HTERT RPE-1 (cell line): Measurements from ENCODE around the gene BICC1.

Experiments used
- in situ Hi-C: fragments of 300-500 bp; cut with MboI; formaldehyde crosslinking; loops from 4 replicates; pipeline ENCODE4 v1.14.3; 2020; ENCODE audit warnings: low sequenced_read_pairs

The BICC1 gene

DNA sequence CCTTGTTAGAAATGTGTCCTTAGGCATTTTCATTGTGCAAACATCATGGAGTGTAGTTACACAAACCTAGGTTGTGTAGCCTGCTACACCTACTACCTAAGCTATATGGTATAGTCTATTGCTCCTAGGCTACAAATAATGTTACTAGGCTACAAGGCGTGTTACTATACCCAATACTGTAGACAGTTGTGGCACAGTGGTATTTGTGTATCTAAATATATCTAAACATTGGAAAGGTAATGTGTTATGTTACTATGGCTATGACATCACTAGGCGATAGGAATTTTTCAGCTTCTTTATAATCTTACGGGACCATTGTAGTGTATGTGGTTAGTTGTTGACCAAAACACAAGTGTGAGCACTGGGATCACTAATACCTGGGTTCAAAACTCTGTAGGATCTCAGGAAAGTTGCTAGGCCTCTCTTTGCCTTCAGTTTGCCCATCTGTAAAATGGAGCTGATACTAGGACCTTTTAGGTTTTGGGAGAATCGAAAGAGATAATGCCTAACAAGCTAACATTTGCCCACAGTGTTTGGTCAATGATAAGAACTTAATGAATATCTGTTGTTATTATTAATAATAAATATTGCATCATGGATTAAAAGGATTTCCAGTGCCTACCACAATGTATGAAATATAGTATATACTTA is 2.7 kb downstream of the BICC1 start:
- in situ Hi-C loops, result no loop called here

DNA sequence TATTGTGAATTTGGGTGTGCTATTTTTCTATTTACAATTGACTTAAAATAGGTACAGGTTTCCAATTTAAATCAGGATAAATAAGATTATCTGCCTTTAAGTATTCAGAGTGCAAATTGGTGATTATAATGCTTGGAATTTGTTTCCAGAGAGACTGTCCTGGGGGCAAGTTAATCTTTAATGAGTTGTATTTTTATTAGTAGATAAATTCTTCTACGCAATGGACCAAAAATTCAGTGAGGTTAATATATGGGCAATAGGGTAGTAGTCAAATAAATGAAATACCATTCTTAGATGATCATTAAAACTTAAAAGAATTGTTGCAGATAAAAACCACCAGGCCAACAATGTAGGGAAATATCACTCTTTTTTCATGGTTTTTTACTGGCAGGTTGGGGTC is 3.4 kb downstream of the BICC1 start:
- in situ Hi-C loops, result no loop called here

DNA sequence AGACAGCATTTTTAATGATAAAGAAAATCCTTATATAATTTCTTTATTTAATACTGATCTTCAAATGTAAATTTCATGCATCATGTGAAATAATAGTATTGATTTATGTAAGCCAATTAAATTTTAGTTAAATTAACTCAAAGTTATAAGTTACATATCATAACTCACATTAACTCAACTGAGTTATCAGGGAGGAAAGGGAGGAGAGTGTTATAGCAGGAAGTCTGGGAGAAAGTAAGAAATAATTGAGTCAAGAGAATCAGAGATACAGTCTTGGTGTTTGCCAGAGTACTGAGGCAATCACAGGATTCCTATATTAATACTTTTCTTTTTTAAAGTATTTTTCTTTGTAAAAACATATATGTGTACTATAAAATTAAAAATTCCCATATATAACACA is 4.0 kb downstream of the BICC1 start:
- in situ Hi-C loops, result no loop called here

DNA sequence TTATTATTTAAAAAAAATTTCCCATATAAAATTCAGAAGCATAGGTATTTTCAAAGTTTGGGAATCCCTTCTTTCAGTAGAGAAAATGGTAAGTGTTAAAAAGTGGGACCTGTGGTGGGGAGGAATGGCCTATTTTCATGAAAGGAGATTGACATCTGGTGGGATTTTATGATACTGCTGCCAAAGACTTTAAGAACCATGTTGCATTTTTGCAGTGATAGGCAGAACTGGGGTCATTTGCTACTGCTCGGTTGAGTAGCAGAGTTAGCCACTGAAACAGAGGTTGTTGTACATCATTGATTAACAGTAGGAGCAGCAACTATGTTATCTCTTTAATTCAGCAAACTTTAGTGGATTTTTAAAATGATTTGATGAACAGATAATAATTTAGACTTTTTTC is 4.4 kb downstream of the BICC1 start:
- in situ Hi-C loops, result no loop called here

DNA sequence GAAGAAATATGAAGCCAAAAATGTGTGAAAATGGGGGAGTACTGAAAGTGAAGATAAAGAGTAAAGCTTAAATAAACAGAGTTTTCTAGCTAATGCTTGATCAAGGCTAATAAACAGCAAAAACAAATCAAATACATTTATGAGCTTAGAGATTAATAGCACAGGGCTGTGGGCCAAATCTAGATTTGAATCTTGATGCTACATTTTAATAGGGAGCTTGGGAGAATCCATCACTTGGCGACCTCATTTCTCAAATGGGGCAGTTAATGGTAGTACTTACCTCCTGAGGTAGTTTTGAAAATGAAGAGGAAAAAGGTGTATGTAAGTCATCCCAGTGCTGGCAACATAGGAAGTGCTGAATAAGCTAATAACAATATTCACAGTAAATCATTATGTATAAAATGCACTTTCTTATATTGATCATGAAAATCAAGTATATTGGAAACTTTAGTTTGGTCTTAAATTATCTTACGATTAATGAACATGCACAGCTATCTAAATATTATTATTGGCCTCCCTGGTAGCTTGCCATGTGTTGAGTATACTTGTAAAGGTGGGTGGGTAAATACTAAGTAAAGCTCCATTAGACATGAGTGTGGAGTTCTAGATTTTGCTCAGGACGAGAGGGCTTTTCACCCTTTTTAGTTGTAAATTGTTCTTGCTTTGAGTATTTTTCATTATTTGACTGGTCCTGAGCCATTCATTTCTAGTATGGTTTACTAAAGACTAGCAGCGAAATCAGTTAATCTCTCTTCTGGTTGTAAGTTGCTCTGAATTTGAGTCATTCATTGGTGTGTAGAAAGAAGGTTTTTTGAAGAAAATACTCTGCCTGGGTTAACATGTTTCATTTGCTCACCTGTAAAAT is 5.1 kb downstream of the BICC1 start:
- in situ Hi-C loops, result no loop called here

DNA sequence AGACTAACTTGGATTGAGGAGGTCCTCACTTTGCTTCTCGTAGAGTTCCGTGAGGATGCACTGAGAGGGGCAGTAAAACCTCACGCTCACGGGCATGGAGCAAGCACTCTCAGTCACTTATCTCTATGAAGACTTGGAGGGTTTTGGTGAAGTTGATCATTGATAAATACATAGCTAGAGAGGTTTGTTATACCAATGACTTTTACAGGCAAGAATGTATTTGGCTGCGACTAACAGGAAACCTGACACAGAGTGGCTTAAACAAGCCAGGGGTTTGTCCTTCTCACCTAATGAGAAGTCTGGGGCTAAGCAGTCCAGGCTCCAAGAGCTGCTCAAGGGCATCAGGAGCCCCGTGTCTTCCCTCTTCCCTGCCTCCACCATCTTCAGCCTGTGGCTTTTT is 6.1 kb downstream of the BICC1 start:
- in situ Hi-C loops, result no loop called here

DNA sequence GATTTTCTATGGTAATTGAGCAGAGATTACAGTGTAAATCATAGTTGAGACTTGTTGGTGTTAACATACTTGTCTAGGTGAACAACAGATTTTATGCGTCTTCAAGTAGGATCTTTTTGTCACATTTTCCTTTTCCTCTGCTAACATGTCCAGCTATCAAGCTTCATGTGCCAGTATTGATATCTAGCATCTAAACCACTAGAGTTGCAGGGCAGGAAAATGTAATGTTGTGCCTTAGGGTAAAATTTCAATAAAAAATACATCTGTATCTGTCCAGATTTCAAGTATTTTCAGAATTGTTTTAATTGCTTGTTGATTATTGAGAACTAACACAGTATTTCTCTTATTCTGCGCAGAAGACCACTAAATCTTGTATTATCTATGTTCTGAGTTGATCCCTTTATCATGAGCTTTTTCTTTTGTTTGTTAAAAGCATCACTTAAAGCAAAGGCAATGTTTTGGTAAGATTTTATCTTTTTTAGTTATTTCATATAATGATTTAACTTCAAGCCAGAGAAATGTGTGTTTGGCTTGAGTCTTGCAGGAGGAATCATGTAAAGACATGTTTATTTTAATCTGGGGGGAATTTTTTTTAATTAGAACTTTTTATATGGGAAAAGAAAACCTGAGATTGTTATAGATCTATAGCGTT is 16.5 kb downstream of the BICC1 start:
- in situ Hi-C loops, result no loop called here

DNA sequence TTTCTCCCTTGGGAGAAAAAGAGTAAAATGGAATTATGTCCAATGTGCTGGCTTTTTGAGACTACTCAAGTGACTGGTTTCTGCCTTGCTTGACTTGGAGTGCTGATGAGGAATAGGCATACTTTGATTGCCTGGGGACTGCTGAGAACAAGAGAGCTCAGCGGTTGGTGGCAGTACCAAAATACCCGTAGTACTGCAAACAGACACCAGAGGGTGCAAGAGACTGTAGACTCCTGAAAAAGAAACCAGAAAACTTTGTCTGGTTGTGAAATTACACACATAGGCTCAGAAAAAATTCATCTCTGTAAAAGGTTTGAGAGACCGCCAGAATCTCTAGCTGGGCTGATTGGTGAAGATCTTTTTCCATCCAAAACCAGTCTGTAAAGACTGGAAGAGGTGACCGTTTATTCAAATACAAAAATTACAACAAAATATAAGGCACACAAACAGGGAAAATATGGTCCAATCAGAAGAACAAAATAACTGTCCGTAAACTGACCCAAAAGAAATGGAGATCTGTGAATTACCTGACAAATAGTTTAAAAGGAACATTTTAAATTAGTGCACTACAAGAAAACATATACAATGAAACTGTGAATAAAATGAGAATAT is 18.5 kb downstream of the BICC1 start:
- in situ Hi-C loops, result no loop called here

DNA sequence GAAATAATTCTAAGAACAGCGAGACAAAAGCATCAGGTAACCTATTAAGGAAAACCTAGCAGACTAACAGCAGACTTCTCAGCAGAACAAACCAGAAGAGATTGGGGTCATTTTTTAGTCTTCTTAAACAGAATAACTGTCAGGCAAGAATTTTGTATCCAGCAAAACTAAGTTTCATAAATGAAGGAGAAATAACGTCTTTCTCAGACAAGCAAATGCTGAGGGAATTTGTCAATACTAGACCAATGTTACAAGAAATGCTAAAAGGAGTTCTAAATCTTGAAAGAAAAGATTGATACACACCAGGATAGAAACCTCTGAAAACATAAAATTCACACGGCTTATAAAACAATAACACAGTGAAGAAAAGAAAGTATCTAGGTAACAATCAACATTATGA is 22.6 kb downstream of the BICC1 start:
- in situ Hi-C loops, result no loop called here

DNA sequence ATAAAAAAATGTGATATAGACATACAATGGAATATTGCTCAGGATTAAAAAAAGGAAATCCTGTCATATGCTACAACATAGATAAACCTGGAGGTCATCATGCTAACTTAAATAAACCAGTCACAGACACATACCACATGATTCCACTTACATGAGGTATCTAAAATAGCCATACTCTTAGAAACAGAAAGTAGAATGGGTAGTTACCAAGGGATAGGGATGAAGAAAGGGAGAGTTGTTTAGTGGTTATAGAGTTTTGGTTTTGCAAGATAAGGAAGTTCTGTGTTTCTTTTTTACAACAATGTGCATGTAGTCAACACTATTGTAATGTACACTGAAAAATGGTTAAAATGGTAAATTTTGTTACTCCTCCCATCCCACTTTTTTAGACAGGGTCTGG is 30.5 kb downstream of the BICC1 start:
- in situ Hi-C loops, result no loop called here

DNA sequence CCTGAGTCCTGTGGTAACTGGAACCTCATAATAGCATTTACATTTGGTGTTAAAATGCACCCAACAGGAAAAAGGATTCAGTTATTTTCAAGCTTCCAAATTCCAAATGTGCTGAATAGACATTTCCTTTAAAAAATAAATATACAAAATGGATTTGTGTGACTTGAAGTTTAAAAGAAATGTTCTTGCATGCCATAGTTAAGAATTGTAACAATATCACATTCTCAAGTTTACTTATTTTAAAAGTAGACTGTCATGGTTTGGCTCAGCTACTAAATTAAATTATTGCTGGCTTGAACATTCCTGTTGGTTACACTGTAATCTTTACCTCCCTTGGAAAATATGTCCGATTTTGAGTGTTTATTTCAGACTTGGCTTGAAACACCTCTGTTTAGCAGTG is 31.5 kb downstream of the BICC1 start:
- in situ Hi-C loops, result no loop called here

DNA sequence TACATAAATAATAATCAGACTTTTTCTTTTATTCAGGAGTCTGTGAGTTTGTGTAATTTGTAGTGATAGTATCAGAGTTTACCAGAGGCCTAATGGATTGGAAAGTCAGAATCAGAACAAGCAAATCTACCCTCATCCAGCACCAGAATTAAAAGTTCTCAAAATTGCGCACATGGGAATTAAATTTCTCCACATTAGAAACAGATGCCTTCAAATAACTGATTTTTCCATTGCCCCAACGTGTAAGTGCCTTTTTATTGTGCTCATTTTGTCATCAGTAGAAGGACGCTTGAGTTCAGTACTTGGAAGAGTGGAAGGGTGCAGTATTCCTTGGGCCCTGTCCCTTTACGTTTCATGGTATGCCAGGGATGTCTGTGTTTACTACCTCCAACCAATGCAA is 32.8 kb downstream of the BICC1 start:
- in situ Hi-C loops, result no loop called here

DNA sequence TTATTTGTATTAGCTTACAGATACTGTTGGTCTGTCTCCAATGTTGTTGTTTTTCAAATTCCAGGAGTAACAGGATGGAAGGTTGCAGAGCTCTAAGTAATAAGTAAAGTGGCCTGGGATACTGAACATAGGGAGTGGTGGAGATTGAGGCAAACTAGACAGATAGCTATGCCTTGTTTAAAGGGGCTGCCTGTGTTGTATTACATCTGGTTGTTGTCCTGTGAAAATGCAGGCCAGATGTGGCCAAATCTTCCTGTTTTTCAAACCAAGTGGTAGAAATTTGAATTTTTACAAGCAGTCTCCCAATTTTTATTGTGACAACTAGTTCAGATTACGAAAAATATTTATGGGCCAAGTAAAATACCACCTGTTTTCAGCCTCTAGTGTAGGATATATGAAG is 33.5 kb downstream of the BICC1 start:
- in situ Hi-C loops, result no loop called here

DNA sequence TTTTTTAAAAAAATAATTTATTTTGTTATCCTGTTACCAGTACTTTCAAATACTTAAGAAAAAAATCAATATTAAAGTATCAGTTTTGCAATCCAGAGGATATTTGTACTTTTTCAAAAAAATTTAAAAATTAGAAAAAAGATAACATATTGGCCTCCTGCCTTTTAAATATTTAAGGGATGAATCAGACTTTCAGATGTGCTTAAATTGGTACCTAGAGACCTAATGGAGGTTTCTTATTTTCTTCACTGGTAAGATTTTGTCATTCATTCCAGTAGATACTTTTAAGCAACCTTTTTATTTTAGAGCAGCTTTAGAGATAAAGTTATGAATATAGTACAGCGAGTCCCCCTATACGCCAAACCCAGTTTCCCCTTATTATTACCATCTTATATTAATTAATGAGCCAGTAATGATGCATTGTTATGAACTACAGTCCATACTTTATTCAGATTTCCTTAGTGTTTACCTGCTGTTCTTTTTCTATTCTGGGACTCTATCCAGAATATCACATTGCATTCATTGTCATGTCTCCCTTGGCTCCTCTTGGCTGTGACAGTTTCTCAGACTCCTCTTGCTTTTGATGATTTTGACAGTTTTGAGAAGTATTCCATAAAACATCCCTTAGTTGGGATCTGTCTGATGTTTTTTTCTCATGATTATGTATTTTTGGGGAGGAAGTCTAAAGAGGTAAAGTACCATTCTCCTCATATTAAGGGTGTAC is 34.2 kb downstream of the BICC1 start:
- in situ Hi-C loops, result no loop called here

DNA sequence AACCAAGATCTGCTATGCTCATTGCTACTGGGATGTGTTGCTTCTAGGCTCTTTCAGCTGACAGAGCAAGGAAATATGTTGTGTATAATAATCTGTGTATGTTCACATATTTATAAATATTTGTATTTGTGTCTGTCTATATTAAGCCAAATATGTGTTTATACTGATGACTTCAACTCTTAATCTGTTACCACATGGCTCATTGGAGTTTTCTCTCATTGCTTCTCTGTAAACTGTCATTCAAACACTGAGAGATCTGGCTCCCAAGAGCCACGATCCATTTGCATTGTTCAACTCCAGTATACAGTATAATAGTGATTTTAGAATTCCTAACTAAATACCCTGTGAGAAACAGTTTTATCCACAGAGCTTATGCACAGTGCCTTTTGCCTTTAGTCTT is 35.3 kb downstream of the BICC1 start:
- in situ Hi-C loops, result no loop called here

DNA sequence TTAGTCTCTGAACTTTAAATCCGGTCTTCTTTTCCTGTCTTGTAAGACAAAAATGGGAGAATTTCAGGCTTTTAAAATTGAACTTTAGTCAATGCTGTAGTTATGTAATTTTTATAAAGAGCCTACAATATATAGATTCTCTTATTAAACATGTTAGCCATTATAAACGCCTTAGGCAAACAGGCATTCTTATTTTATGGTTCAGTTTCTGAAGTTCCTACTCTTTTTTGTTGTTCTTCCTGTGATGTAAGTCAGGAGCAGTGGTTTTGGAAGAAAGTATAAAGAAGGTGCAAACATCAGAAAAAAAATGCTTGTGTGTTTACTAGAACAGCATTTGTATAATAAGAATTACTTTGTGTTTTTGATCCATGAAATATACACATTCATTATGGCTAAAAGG is 41.6 kb downstream of the BICC1 start:
- in situ Hi-C loops, result no loop called here

DNA sequence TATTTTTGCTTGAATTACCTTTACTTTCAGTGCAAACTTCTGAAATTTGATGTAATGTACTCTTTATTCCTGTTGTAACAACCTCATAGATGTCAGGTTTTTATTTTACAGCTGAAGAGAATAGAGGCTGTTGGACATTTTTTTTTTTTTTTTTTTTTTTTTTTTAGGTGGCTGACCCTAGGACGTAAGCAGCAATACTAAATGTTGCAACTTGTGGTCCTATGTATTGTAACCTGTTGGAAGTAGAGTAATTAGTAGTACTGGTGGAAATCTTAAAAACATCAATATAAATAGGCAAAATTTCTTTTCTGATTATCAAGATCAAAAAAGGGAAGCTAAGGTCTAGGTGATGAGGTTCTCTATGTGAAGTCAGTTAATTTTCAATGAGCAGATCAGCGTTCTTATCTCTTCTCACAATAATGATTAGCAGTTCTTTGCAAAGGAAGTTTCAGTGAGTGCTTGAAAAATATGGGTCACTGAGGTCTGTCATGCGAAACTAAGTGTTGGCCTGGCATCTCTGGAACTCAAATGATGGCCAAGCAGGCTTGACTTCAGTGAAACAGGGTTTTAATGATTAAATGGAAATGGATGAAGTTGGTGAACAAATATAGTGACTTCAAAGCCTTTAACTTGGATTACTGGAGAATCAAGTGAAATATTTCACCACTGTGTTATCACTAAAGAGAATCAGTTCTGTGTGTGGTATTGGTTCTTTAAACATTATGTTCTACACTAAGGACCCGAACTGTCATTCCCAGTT is 42.7 kb downstream of the BICC1 start:
- in situ Hi-C loops, result no loop called here

DNA sequence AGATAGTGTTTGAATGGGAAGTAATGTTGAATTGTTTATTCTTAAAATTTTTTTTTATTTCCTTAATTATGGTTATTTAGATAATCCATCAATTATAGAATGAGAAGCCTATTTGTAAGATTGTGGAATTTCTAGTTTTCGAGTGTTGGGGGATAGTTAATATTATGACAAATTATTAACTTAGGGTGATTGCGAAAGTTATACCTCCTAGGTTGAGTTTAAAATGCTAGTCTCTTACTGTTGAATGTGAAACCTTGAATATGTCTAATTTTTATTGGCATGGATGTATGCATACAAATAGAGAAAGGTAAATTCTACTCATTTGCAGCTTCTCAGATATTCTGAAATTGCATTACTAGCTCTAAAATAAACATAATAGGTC is 43.2 kb downstream of the BICC1 start:
- in situ Hi-C loops, result no loop called here

DNA sequence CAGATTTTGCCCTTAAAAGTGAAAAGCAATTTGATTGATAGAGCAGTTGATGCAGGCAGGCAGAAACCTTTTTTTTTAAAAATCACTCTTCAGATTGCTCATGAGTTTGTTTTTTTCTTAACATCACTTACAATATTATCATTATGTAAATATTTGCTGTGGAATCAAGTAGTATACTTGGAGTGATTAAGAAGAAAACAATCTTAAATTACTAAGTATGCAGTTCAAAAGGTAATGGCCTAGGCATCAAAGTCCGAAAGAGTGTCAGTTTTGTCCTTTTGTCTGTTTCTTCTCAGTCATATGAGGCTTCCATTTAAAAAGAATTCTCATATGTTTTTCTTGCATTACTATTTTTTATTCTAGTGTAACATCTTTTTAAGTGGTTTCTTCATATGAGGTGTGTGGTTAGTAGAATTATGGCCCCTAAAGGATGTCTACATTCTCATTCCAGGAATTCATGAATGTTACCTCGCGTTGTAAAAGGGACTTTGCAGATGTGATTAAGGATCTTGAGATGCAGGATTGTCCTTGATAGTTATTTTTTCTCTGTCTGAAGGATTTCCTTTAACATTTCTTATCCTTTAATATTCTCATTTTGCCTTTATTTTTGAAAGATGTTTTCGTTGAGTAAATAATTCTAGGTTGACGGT is 44.0 kb downstream of the BICC1 start:
- in situ Hi-C loops, result no loop called here

DNA sequence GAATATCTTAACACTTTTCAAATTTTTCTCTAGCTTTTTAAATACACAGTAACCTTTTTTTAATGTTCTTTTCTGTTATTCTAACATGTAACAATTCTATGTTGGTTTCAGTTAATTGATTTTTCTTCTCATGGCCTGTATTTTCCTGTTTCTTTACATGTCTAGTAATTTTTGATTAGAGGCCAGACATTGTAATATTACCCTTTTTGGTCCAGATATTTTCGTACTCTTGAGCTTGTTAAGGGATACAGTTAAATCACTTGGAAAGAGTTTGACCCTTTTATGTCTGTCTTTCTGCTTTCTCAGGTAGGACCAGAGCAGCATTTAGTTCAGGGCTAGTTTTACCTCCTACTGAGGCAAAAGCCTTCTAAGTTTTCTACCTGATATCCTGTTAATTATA is 45.0 kb downstream of the BICC1 start:
- in situ Hi-C loops, result no loop called here
